IMR-90 (cell line): ENCODE data around the gene KRTAP4-12. TPM values are rescaled to one million over a fixed set of nuclear protein-coding genes. Genes with fewer than 3 reads are reported as not detected.

Source experiments
- ATAC-seq: fragments of 200-7000 bp; cut with Tn5 transposase; 2 replicates; pipeline ENCODE4 v1.9.1; 2020; ENCODE audit warnings: low read depth, mild to moderate bottlenecking, moderate library complexity
- BruUV-seq: library from RNA; stranded (reverse); fragments of 400-500 nt; replicated peaks from 2 replicates; lab custom pipeline; 2021; lab: Mats Ljungman, UMichigan
- CTCF ChIA-PET: fragments of 300-600 bp; formaldehyde crosslinking; extraction: SDS; loops from one replicate; lab custom pipeline; 2021; ENCODE audit warnings: antibody characterized with exemption; lab: Yijun Ruan, JAX
- POLR2A ChIA-PET: fragments of 300-600 bp; sonication (Branson Sonifier 250); formaldehyde crosslinking; loops from one replicate; lab custom pipeline; 2022; ENCODE audit warnings: antibody characterized with exemption; ENCODE audit not compliant: unreplicated experiment; lab: Charles Lee
- DNase-seq: peaks from one replicate; pipeline ENCODE4 v3.0.0; 2013
- H2AFZ ChIP-seq: replicated peaks from 2 replicates; pipeline ENCODE3; 2013; ENCODE audit warnings: low read length, mild to moderate bottlenecking; ENCODE audit not compliant: poor library complexity
- H2AK5ac ChIP-seq: 2 replicates; pipeline ENCODE4 v1.6.1; 2013; ENCODE audit warnings: low read depth, low read length, inconsistent platforms
- H2AK9ac ChIP-seq: replicated peaks from 2 replicates; pipeline ENCODE3; 2013; ENCODE audit warnings: mild to moderate bottlenecking, low read depth, low read length, moderate library complexity; ENCODE audit not compliant: poor library complexity
- H2BK120ac ChIP-seq: 2 replicates; pipeline ENCODE4 v1.6.1; 2013; ENCODE audit warnings: low read depth, low read length, inconsistent platforms
- H2BK15ac ChIP-seq: 3 replicates; pipeline ENCODE4 v1.6.1; 2013; ENCODE audit warnings: low read depth, low read length, inconsistent platforms
- H2BK20ac ChIP-seq: 2 replicates; pipeline ENCODE4 v1.6.1; 2013; ENCODE audit warnings: low read depth, mild to moderate bottlenecking, inconsistent platforms, low read length, moderate library complexity
- H2BK5ac ChIP-seq: 2 replicates; pipeline ENCODE4 v1.6.1; 2013; ENCODE audit warnings: mild to moderate bottlenecking, low read depth, low read length, inconsistent platforms; ENCODE audit not compliant: poor library complexity, severe bottlenecking
- H3K14ac ChIP-seq: replicated peaks from 2 replicates; pipeline ENCODE4 v1.6.1; 2013; ENCODE audit warnings: low read depth, low read length, inconsistent platforms
- H3K18ac ChIP-seq: 2 replicates; pipeline ENCODE4 v1.6.1; 2013; ENCODE audit warnings: low read depth, low read length, control low read depth
- H3K23ac ChIP-seq: 2 replicates; pipeline ENCODE4 v1.6.1; 2013; ENCODE audit warnings: low read depth, low read length, inconsistent platforms
- H3K27ac ChIP-seq: 2 replicates; pipeline ENCODE4 v1.5.1; 2013; ENCODE audit warnings: mild to moderate bottlenecking, control low read depth, low read length; ENCODE audit not compliant: insufficient read depth
- H3K27me3 ChIP-seq: 2 replicates; pipeline ENCODE4 v1.6.1; 2013; ENCODE audit warnings: low read length; ENCODE audit not compliant: control insufficient read depth, insufficient read depth
- H3K36me3 ChIP-seq: 2 replicates; pipeline ENCODE4 v1.6.1; 2013; ENCODE audit warnings: low read length, mixed read lengths; ENCODE audit not compliant: control insufficient read depth, insufficient read depth
- H3K4ac ChIP-seq: 2 replicates; pipeline ENCODE4 v1.6.1; 2013; ENCODE audit warnings: low read depth, low read length, inconsistent platforms
- H3K4me1 ChIP-seq: 2 replicates; pipeline ENCODE4 v1.6.1; 2013; ENCODE audit warnings: low read length, mixed read lengths; ENCODE audit not compliant: control insufficient read depth, insufficient read depth
- H3K4me2 ChIP-seq: 2 replicates; pipeline ENCODE4 v1.6.1; 2013; ENCODE audit warnings: low read depth, mild to moderate bottlenecking, control low read depth, low read length, moderate library complexity
- H3K4me3 ChIP-seq: 2 replicates; pipeline ENCODE4 v1.5.1; 2013; ENCODE audit warnings: low read depth, mild to moderate bottlenecking, control low read depth, low read length, moderate library complexity; ENCODE audit not compliant: insufficient read depth
- H3K56ac ChIP-seq: 2 replicates; pipeline ENCODE4 v1.6.1; 2013; ENCODE audit warnings: low read length, inconsistent platforms; ENCODE audit not compliant: insufficient read depth; ENCODE audit errors: extremely low read depth
- H3K79me1 ChIP-seq, 2 experiments: 2 replicates each; pipeline ENCODE4 v1.6.1; 2013; ENCODE audit warnings: low read length in 2 of 2, inconsistent platforms in 1 of 2, low read depth in 1 of 2
- H3K9ac ChIP-seq: 2 replicates; pipeline ENCODE4 v1.6.1; 2013; ENCODE audit warnings: low read depth, low read length, control low read depth
- H3K9me1 ChIP-seq: 2 replicates; pipeline ENCODE4 v1.6.1; 2013; ENCODE audit warnings: low read length, inconsistent platforms; ENCODE audit not compliant: insufficient read depth
- H3K9me3 ChIP-seq: 2 replicates; pipeline ENCODE4 v1.6.1; 2013; ENCODE audit warnings: low read length; ENCODE audit not compliant: control insufficient read depth, insufficient read depth
- H4K20me1 ChIP-seq: 2 replicates; pipeline ENCODE4 v1.6.1; 2013; ENCODE audit warnings: low read length, inconsistent platforms; ENCODE audit not compliant: insufficient read depth
- H4K5ac ChIP-seq: 2 replicates; pipeline ENCODE4 v1.6.1; 2013; ENCODE audit warnings: mild to moderate bottlenecking, low read depth, low read length, control low read depth
- H4K8ac ChIP-seq, 2 experiments: 2 replicates each; pipeline ENCODE4 v1.6.1; 2013; ENCODE audit warnings: low read depth in 2 of 2, low read length in 2 of 2, control low read depth in 1 of 2, inconsistent platforms in 1 of 2
- H4K91ac ChIP-seq: 2 replicates; pipeline ENCODE4 v1.6.1; 2013; ENCODE audit warnings: low read depth, low read length, inconsistent platforms; ENCODE audit not compliant: insufficient read depth
- CEBPB ChIP-seq: IDR thresholded peaks from 2 replicates; pipeline ENCODE4 v1.6.1; 2012; ENCODE audit warnings: low read depth, low read length, improper control_type of control experiment
- CHD1 ChIP-seq: IDR thresholded peaks from 2 replicates; pipeline ENCODE4 v1.6.1; 2012; ENCODE audit warnings: low read depth, low read length, improper control_type of control experiment
- CTCF ChIP-seq: conservative IDR thresholded peaks from 2 replicates; pipeline ENCODE4 v1.5.1; 2012; ENCODE audit warnings: mild to moderate bottlenecking, low read depth, low read length, improper control_type of control experiment
- FOS ChIP-seq: fragments of 150-350 bp; IDR thresholded peaks from 2 replicates; pipeline ENCODE4 v1.6.1; 2016; ENCODE audit warnings: low read depth, low read length
- MAZ ChIP-seq: IDR thresholded peaks from 2 replicates; pipeline ENCODE4 v1.6.1; 2012; ENCODE audit warnings: low read depth, mild to moderate bottlenecking, low read length, improper control_type of control experiment, moderate library complexity, borderline replicate concordance
- NFE2L2 ChIP-seq: fragments of 150-350 bp; IDR thresholded peaks from 2 replicates; pipeline ENCODE4 v1.6.1; 2016; ENCODE audit warnings: low read depth, mild to moderate bottlenecking, low read length
- POLR2A ChIP-seq: IDR thresholded peaks from 2 replicates; pipeline ENCODE4 v1.6.1; 2012; ENCODE audit warnings: mild to moderate bottlenecking, low read depth, low read length
- RAD21 ChIP-seq: IDR thresholded peaks from 2 replicates; pipeline ENCODE4 v1.6.1; 2012; ENCODE audit warnings: low read length, improper control_type of control experiment
- RCOR1 ChIP-seq: IDR thresholded peaks from 2 replicates; pipeline ENCODE4 v1.6.1; 2012; ENCODE audit warnings: mild to moderate bottlenecking, low read length, improper control_type of control experiment; ENCODE audit not compliant: insufficient replicate concordance
- RFX5 ChIP-seq: IDR thresholded peaks from 2 replicates; pipeline ENCODE4 v1.8.0; 2012; ENCODE audit warnings: low read depth, mild to moderate bottlenecking, low read length, moderate library complexity
- WGBS, 2 experiments: methylation state at CpG; one replicate each; pipeline versions ENCODE4 v1.1.5 to v1.1.7; 2013; ENCODE audit warnings: missing lambda C conversion rate in 2 of 2; ENCODE audit not compliant: insufficient read length in 1 of 2; ENCODE audit errors: extremely low coverage in 2 of 2; 5-methylcytosine and 5-hydroxymethylcytosine counted together
- dilution Hi-C: fragments of 300-500 bp; cut with HindIII; formaldehyde crosslinking; loops from one replicate; pipeline ENCODE4 v1.14.3; 2018; ENCODE audit warnings: low sequenced_read_pairs; ENCODE audit not compliant: unreplicated experiment
- in situ Hi-C: fragments of 300-500 bp; cut with MboI; formaldehyde crosslinking; loops from 3 replicates; pipeline ENCODE4 v1.14.3; 2019; ENCODE audit warnings: low sequenced_read_pairs, inconsistent platforms, mixed read lengths
- intact Hi-C: fragments of 100-400 bp; cut with micrococcal nuclease; formaldehyde crosslinking; loops from 2 replicates; pipeline ENCODE4 v1.10.0; 2022
- polyA plus RNA-seq, 3 experiments: library from polyadenylated mRNA; depleted of rRNA; stranded (reverse); fragments of >200 nt; gene quantifications; 2 replicates each; pipeline ENCODE4 v1.2.3, GENCODE V29; 2012; ENCODE audit warnings: low replicate concordance in 1 of 3
- total RNA-seq: library from RNA; depleted of rRNA; stranded (reverse); fragments of >200 nt; gene quantifications from 2 replicates; pipeline ENCODE4 v1.2.3, GENCODE V29; 2012

KRTAP4-12 gene
- total and polyA plus RNA-seq, 2 of the 4 experiments (the other 2 are of a cell fraction): 0.18 to 1.1 TPM

GRCh38 chr17:41125064-41125463 lies 1.1 kb upstream of the KRTAP4-12 start:
- in situ Hi-C loops: no loop called here
- Histone ChIP-seq H3K27me3 (no peaks in the 10 kb centered on the region), H3K27ac (no peak overlapping the region), H3K18ac (no peak overlapping the region; the same call in 1 of the 2 replicates), H2BK120ac (0 out of 2 replicates have a peak overlapping the region, but pooled peaks have one; percentile 28), H2BK15ac (0 out of 3 replicates have a peak overlapping the region, but pooled peaks have one; percentile 68), H4K8ac (peak overlapping the region in 1 of 2 experiments; percentile 16; a peak in 1 of 4 replicates), H3K36me3 (no peaks in the 10 kb centered on the region), H3K9me1 (no peaks in the 10 kb centered on the region), H2BK5ac (peak overlapping the region; percentile 54), H3K4ac (no peak overlapping the region), H3K9me3 (peaks cover 2% of the 10 kb centered on the region; the same call in 1 of the 2 replicates), H4K5ac (no peak overlapping the region), H2AFZ (no peak overlapping the region), H3K14ac (no peak overlapping the region), H2AK5ac (no peak overlapping the region), H4K91ac (no peak overlapping the region), H3K4me3 (no peak overlapping the region), H3K4me2 (no peak overlapping the region), H2AK9ac (no peak overlapping the region), H4K20me1 (no peaks in the 10 kb centered on the region), H2BK20ac (no peak overlapping the region), H3K23ac (no peak overlapping the region), H3K9ac (no peak overlapping the region), H3K56ac (no peak overlapping the region), H3K4me1 (no peaks in the 10 kb centered on the region), H3K79me1 (no peaks in the 10 kb centered on the region)
- dilution Hi-C loops: no loop called here
- TF ChIP-seq FOS (no peak), RFX5 (no peak), POLR2A (no peak), RAD21 (no peak), MAZ (no peak), CTCF (no peak), RCOR1 (no peak), NFE2L2 (no peak), CEBPB (no peak), CHD1 (no peak)
- DNase-seq: no peak
- no peak for ATAC-seq
- CTCF ChIA-PET: no interaction called here
- intact Hi-C loops: no loop called here
- POLR2A ChIA-PET: no interaction called here
- no CpG with 5 or more reads among the region's 2 CpGs for WGBS, 2 experiments
- BruUV-seq: no TSS peak
